HG03139 (cell line): ENCODE data around the gene SLC1A5.

Experiments used
- ATAC-seq: cut with Tn5 transposase; IDR thresholded peaks from one replicate; pipeline ENCODE4 v1.9.1; 2021; ENCODE audit not compliant: unreplicated experiment

SLC1A5 gene

GRCh38 chr19:46745030-46745429 is 43.4 kb downstream of the SLC1A5 start:
- no peak for ATAC-seq

- no peak for ATAC-seq
Measured at GRCh38 chr19:46744005-46744691, 44.2 kb downstream of the SLC1A5 start.

- ATAC-seq: no peak
Measured at GRCh38 chr19:46742926-46743480, 45.4 kb downstream of the SLC1A5 start.

- ATAC-seq: no peak
Measured at GRCh38 chr19:46741447-46741846, 46.9 kb downstream of the SLC1A5 start.

- ATAC-seq: no peak
Measured at GRCh38 chr19:46739290-46739771, 49.1 kb downstream of the SLC1A5 start.

GRCh38 chr19:46737761-46738171 is 50.6 kb downstream of the SLC1A5 start:
- ATAC-seq: no peak

GRCh38 chr19:46737298-46737654 is 51.1 kb downstream of the SLC1A5 start:
- ATAC-seq: no peak

- ATAC-seq: no peak
Measured at GRCh38 chr19:46736531-46737297, 51.7 kb downstream of the SLC1A5 start.

- ATAC-seq: no peak
Measured at GRCh38 chr19:46733690-46734292, 54.6 kb downstream of the SLC1A5 start.

- ATAC-seq: no peak
Measured at GRCh38 chr19:46732966-46733689, 55.3 kb downstream of the SLC1A5 start.

- no peak for ATAC-seq
Measured at GRCh38 chr19:46732172-46732938, 56.0 kb downstream of the SLC1A5 start.

GRCh38 chr19:46731584-46731983 is 56.8 kb downstream of the SLC1A5 start:
- no peak for ATAC-seq

- no peak for ATAC-seq
Measured at GRCh38 chr19:46731007-46731501, 57.3 kb downstream of the SLC1A5 start.

GRCh38 chr19:46730595-46730994 is 57.8 kb downstream of the SLC1A5 start:
- no peak for ATAC-seq

- no peak for ATAC-seq
Measured at GRCh38 chr19:46730187-46730586, 58.2 kb downstream of the SLC1A5 start.

- ATAC-seq: no peak
Measured at GRCh38 chr19:46729696-46730095, 58.7 kb downstream of the SLC1A5 start.

GRCh38 chr19:46728693-46729339 is 59.6 kb downstream of the SLC1A5 start:
- ATAC-seq: no peak

- ATAC-seq: no peak
Measured at GRCh38 chr19:46728208-46728607, 60.2 kb downstream of the SLC1A5 start.

GRCh38 chr19:46727757-46728156 is 60.6 kb downstream of the SLC1A5 start:
- no peak for ATAC-seq
